Upper lobe of left lung (tissue), 4 donors: ENCODE results near the gene WNT16.

Experiments
- POLR2AphosphoS5 ChIP-seq, 2 donors: sonication (generic); formaldehyde crosslinking; IDR thresholded peaks; one replicate each; pipeline ENCODE4 v1.5.1; 2017; ENCODE audit warnings: antibody characterized with exemption in 2 of 2
- TF ChIP-seq, protein P1 (sequence below), 6 experiments: fragments of 450-650 bp in 4 of 6; fragments of 200-600 bp in 2 of 6; sonication (generic) in 2 of 6; IDR thresholded peaks; one replicate each; pipeline ENCODE4 v1.5.1; 2016 to 2019; ENCODE audit warnings: antibody characterized with exemption in 6 of 6

DNA sequence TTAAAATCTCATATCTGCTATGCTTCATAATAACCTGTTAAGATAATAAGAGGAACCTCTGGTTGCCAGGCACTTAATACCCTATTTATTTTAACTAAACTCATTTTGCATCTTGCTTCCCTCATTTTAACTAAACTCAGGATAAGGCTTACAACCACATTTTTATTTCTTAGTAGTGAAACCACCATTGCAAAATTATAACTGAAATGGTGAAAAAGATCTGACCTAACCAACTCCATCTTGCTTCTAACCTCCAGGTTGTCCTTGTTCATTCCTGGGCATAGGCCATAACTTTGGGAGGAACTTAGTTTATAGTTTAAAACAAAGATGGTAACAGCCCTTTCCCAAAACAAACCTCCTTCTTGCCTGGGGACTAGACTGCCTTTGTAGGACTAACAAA, 61.3 kb downstream of the WNT16 start:
- TF ChIP-seq, protein P1, sequence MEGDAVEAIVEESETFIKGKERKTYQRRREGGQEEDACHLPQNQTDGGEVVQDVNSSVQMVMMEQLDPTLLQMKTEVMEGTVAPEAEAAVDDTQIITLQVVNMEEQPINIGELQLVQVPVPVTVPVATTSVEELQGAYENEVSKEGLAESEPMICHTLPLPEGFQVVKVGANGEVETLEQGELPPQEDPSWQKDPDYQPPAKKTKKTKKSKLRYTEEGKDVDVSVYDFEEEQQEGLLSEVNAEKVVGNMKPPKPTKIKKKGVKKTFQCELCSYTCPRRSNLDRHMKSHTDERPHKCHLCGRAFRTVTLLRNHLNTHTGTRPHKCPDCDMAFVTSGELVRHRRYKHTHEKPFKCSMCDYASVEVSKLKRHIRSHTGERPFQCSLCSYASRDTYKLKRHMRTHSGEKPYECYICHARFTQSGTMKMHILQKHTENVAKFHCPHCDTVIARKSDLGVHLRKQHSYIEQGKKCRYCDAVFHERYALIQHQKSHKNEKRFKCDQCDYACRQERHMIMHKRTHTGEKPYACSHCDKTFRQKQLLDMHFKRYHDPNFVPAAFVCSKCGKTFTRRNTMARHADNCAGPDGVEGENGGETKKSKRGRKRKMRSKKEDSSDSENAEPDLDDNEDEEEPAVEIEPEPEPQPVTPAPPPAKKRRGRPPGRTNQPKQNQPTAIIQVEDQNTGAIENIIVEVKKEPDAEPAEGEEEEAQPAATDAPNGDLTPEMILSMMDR (IDR thresholded peaks at IDR 0.05): no peak
- TF ChIP-seq POLR2AphosphoS5 (IDR thresholded peaks at IDR 0.05): no peak
